ENCODE results near the gene OSTF1. TPM values are rescaled to one million over a fixed set of nuclear protein-coding genes. Genes with fewer than 3 reads are reported as not detected.

OSTF1 gene
- total RNA-seq, 1 experiment from 2014 or later, result 17.8 TPM

DNA sequence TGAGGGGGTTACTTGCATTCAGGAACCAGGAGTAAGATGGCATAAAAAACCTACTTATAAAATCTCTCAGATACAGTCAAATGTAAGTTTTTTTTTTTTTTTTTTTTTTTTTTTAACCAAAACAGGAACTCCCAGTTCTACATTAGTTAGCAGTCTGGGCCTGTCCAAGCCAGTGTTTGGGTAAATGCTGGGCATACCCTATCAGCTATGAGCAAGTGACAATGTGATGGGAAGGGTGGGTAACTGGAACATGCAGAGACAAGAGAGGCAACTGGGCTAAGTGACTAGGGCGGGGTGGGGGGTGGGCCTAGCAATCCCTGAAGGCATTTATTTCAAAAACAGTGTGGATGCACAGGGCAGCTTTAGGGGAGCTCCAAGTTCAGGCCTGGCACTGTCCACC, 2.7 kb upstream of the OSTF1 start:
- Mint-ChIP-seq H3K27me3 (ENCODE audit: low read depth) (no peaks in the 10 kb centered on the region; the same call in 1 of the 2 replicates), H3K4me1 (peaks cover 57% of the 10 kb centered on the region), H3K27ac (no peak overlapping the region), H3K36me3 (peaks cover 2% of the 10 kb centered on the region; the same call in 1 of the 2 replicates), H3K9me3 (no peaks in the 10 kb centered on the region), H3K4me3 (no peak overlapping the region)
- ChIA-PET POLR2A (no interaction called here), CTCF (interaction anchor here (4.1 kb wide), 1 partner anchor 134 kb away, joined by 26 read pairs; the partner anchor contains the start of gene C9orf40)
- DNase-seq (ENCODE audit: low spot score), result no peak
- ATAC-seq, result no peak
- TF ChIP-seq ETV6 (CRISPR knock-in tag; IDR thresholded peaks at IDR 0.05) (no peak), STAT6 (CRISPR knock-in tag; conservative IDR thresholded peaks at IDR 0.05; ENCODE audit: low read depth) (no peak), PRRX2 (CRISPR knock-in tag; IDR thresholded peaks at IDR 0.05) (no peak), TEAD4 (CRISPR knock-in tag; IDR thresholded peaks at IDR 0.05) (no peak), NR3C1 (CRISPR knock-in tag; conservative IDR thresholded peaks at IDR 0.05; ENCODE audit: low read depth) (no peak), SOX15 (CRISPR knock-in tag; IDR thresholded peaks at IDR 0.05) (no peak), SMAD3 (CRISPR knock-in tag; IDR thresholded peaks at IDR 0.05; ENCODE audit: borderline replicate concordance) (no peak), ZNF281 (CRISPR knock-in tag; IDR thresholded peaks at IDR 0.05) (no peak), EMX1 (CRISPR knock-in tag; IDR thresholded peaks at IDR 0.05) (no peak), ATF2 (CRISPR knock-in tag; IDR thresholded peaks at IDR 0.05; ENCODE audit: borderline replicate concordance, low read depth) (no peak), ESRRA (CRISPR knock-in tag; IDR thresholded peaks at IDR 0.05; ENCODE audit: borderline replicate concordance) (no peak), KAT7 (CRISPR knock-in tag; IDR thresholded peaks at IDR 0.05; ENCODE audit: borderline replicate concordance) (no peak)
- TF ChIP-seq, protein P1, sequence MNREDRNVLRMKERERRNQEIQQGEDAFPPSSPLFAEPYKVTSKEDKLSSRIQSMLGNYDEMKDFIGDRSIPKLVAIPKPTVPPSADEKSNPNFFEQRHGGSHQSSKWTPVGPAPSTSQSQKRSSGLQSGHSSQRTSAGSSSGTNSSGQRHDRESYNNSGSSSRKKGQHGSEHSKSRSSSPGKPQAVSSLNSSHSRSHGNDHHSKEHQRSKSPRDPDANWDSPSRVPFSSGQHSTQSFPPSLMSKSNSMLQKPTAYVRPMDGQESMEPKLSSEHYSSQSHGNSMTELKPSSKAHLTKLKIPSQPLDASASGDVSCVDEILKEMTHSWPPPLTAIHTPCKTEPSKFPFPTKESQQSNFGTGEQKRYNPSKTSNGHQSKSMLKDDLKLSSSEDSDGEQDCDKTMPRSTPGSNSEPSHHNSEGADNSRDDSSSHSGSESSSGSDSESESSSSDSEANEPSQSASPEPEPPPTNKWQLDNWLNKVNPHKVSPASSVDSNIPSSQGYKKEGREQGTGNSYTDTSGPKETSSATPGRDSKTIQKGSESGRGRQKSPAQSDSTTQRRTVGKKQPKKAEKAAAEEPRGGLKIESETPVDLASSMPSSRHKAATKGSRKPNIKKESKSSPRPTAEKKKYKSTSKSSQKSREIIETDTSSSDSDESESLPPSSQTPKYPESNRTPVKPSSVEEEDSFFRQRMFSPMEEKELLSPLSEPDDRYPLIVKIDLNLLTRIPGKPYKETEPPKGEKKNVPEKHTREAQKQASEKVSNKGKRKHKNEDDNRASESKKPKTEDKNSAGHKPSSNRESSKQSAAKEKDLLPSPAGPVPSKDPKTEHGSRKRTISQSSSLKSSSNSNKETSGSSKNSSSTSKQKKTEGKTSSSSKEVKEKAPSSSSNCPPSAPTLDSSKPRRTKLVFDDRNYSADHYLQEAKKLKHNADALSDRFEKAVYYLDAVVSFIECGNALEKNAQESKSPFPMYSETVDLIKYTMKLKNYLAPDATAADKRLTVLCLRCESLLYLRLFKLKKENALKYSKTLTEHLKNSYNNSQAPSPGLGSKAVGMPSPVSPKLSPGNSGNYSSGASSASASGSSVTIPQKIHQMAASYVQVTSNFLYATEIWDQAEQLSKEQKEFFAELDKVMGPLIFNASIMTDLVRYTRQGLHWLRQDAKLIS (CRISPR knock-in tag; IDR thresholded peaks at IDR 0.05; ENCODE audit: borderline replicate concordance), result no peak

Data from WTC11 (cell line).